Measurements from ENCODE around the gene GPAT3.
"Not testable (repeated sequence)": the region's sequence is repeated elsewhere in the genome, so short reads cannot be mapped to it uniquely, and the experiment has no call there.

The GPAT3 gene

GRCh38 chr4:83552924-83553323 is 17.0 kb downstream of the GPAT3 start:
- no peak for DNase-seq

- no peak for DNase-seq
These were observed 20.2 kb downstream of the GPAT3 start for GRCh38 chr4:83556006-83556707.

DNA sequence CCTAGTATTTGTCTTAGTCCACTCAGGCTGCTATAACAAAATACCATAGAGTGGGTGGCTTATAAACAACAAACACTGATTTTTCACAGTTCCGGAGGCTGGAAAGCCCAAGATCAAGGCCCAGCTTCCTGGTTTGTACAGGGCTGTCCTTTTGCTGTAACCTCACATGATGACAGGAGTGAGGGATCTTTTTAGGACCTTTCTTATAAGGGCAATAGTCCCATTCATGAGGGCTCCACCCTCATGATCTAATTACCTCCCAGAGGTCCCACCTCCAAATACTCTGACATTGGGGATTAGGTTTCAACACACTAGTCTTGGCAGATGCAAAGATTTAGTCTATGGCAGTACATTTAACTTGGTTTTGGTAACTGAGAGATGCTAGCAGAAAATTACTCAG is 20.9 kb downstream of the GPAT3 start:
- DNase-seq: no peak

DNA sequence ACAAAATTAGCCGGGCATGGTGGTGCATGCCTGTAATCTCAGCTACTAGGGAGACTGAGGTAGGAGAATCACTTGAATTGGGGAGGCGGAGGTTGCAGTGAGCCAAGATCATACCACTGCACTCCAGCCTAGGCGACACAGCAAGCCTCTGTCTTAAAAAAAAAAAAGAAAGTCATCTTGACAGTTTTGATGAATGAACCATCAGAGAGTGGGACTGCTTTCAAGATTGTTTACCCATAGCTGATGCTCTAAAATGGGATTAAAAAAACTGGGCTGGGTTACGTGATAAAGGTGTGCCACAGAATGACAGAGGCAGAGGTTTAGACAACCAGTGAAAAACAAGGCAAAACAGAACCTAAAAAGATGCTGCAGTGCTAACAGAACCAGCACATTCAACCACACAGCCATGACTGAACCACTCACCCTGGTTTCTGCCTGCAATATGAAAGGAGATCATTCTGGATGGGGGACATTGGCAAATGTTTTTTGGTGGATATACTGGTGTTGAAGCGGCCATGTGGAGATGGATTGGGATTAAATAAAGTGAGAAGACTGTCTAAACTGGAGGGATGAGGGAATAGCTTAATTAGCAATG is 22.2 kb downstream of the GPAT3 start:
- DNase-seq: no peak

- DNase-seq: no peak
These were observed 22.8 kb downstream of the GPAT3 start for GRCh38 chr4:83558680-83559079.

GRCh38 chr4:83560523-83560922 is 24.6 kb downstream of the GPAT3 start:
- no peak for DNase-seq

GRCh38 chr4:83561381-83561780 is 25.5 kb downstream of the GPAT3 start:
- peak; percentile 5 for DNase-seq

DNA sequence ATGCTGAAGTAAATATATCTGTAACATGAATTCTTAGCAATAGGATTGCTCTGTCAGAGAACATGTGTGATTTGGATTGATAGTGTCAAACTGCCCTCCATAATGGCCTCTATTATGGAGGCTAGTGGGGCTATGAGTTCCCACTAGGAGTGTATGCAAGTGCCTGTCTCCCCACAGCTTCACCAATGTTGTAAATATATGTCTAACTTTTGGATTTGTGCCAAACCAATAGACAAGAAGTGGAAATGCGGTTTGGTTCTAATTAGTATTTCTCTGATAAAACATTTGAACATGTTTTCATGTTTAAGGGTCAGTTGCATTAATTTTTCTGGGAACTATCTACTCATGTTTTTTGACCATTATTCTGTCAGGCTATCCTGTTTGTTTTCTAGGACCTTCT is 28.1 kb downstream of the GPAT3 start:
- no peak for DNase-seq

- DNase-seq: no peak
These were observed 32.2 kb downstream of the GPAT3 start for GRCh38 chr4:83568062-83568461.

DNA sequence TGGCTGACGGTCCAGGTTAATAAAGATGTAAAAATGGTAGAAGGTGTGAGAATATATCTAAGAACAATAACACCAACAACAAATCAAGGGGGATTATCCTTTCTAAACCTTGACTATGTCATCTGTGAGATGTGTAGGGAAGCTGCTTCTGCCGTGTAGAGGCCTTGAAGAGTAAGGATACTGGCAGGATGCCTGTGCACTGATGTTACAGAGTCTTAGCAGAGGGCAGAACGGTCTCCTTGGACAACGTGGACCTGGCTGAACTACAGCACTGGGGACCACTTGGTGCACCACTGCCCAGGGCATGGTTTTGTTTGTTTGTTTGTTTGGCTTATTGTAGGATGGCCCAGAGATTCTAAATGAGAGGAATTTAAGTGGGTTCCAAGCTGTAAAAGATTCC is 33.5 kb downstream of the GPAT3 start:
- DNase-seq: no peak

- DNase-seq: no peak
These were observed 34.1 kb downstream of the GPAT3 start for GRCh38 chr4:83569987-83570386.

- DNase-seq: no peak
These were observed 36.9 kb downstream of the GPAT3 start for GRCh38 chr4:83572848-83573247.

- no peak for DNase-seq
These were observed 38.3 kb downstream of the GPAT3 start for GRCh38 chr4:83574247-83574646.

DNA sequence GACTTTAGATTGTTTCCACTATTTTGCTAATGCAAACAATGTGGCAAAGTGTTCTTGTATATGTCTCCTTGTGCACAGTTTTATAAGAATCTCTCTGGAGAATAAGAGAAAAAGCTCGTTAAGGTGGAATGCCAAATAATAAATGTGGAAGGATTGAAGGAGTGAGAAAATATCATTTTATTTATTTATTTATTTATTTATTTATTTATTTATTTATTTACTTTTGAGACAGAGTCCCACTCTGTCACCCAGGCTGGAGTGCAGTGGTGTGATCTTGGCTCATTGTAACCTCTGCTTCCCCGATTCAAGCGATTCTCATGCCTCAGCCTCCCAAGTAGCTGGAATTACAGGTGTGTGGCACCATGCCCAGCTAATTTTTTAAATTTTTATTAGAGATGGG is 40.3 kb downstream of the GPAT3 start:
- not testable (repeated sequence) for DNase-seq

- no peak for DNase-seq
These were observed 45.7 kb downstream of the GPAT3 start for GRCh38 chr4:83581411-83582288.

DNA sequence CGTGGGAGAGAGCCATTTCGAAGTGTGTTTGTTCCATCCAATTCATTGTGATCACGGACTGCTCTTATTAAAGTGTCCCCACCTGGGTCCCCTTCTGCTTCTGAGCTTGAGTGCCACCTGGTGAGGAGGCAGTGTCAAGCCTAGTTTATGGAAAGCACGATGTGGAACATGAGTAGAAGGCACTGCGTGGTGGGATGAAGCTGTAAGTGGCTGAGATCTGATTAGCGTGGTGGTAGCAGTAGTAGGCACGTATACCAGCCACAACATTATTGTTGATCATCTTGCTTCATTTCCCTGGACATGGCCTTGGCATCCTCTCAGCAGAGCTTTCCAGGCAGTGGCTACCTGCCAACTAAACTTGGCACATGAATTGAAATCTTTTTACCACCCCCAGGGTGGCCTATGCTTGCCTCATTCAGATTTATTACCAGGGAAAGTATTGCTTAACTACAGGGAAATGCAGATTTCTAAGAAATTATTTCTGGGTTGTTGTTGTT is 46.4 kb downstream of the GPAT3 start:
- peak; percentile 4 for DNase-seq

DNA sequence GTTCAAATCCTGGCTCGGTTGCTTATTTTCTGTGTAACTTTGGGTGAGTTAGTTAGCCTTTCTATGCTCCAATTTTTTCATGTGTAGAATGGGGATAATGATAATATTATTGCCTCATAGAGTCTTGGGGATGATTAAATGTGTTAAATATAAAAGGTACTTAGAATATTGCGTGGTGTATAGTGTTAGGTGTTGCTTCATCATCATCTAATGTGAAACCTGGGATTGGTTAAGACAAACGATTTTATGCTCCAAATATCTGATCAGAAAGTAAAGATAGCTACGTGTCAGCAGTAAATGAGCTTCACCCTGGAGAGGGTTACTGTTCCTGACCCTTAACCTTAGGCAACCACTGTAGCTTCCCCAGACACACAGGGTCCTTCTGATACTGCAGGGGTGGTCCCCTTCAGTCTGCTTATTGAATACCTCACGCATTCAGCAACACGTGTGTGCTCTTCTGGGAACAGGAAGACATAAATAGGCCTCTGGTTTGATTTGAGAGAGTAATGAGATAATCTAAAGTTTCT is 50.1 kb downstream of the GPAT3 start:
- no peak for DNase-seq

- DNase-seq: no peak
These were observed 53.4 kb downstream of the GPAT3 start for GRCh38 chr4:83589279-83589678.

GRCh38 chr4:83591056-83591455 is 55.1 kb downstream of the GPAT3 start:
- no peak for DNase-seq

- DNase-seq: no peak
These were observed 55.8 kb downstream of the GPAT3 start for GRCh38 chr4:83591730-83592129.

GRCh38 chr4:83599183-83599582 is 63.3 kb downstream of the GPAT3 start:
- peak; percentile 9 for DNase-seq

GRCh38 chr4:83603129-83603528 is 67.2 kb downstream of the GPAT3 start:
- DNase-seq: no peak

DNA sequence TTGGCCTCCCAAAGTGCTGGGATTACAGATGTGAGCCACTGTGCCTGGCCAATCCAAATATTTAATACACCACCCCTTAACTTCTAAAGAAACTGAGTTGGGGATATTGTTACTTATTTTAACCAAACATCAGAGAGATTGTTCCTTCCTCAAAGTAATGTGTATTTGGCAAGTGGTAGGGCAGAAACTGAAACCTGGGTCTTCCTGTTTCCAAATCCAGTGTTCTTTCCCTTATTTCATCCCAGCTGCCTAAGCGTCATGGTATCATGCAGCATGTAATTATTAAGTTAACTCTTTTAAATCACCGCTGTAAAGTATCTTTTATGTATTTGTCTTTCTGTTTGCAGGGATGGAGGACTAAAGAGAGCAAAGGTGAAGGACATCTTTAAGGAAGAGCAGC is 68.4 kb downstream of the GPAT3 start:
- DNase-seq: no peak

DNA sequence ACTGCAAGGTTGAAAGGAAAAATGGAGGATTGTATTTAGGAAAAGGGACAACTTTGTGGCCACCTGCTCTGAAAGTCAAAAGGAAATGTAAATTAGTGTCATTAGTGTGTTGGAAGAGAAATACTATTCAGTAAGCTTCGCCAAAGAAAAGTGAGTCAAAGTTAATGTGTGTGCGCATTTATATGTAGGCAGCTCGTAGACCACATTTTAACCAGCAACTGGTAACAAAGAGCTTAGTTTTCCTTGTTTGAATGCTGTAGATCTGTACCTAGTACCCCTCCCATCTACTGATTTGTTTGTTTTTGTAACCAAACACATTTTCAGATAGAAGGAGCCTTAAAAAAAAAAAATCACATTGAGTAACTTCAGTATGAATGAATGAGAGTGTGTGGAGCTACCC is 69.3 kb downstream of the GPAT3 start:
- no peak for DNase-seq
